PC-3 (cell line): ENCODE data around the gene HES1. TPM values are rescaled to one million over a fixed set of nuclear protein-coding genes. Genes with fewer than 3 reads are reported as not detected.

Source experiments
- ATAC-seq: fragments of 200-7000 bp; cut with Tn5 transposase; 2 replicates; pipeline ENCODE4 v1.9.1; 2020; ENCODE audit warnings: mild to moderate bottlenecking, moderate library complexity
- BruUV-seq: library from RNA; stranded (reverse); fragments of 400-500 nt; replicated peaks from 2 replicates; lab custom pipeline; 2021; lab: Mats Ljungman, UMichigan
- CTCF ChIA-PET: fragments of 300-600 bp; sonication (Branson Sonifier 250); formaldehyde crosslinking; loops from one replicate; lab custom pipeline; 2022; ENCODE audit warnings: antibody characterized with exemption; lab: Charles Lee
- POLR2A ChIA-PET: fragments of 300-600 bp; sonication (Branson Sonifier 250); formaldehyde crosslinking; loops from one replicate; lab custom pipeline; 2022; ENCODE audit warnings: antibody characterized with exemption; ENCODE audit not compliant: unreplicated experiment; lab: Charles Lee
- DNase-seq: peaks from one replicate; pipeline ENCODE4 v3.0.0-alpha.2; 2015
- H2AFZ ChIP-seq: fragments of 300-600 bp; sonication (generic); 2 replicates; pipeline ENCODE4 v1.6.0; 2016; ENCODE audit warnings: antibody characterized with exemption, low read length
- H3F3A ChIP-seq: fragments of 300-600 bp; sonication (generic); one replicate; pipeline ENCODE4 v1.6.0; 2017; ENCODE audit warnings: antibody characterized with exemption, low read length, control low read depth, mild to moderate bottlenecking; ENCODE audit not compliant: unreplicated experiment
- H3K27ac ChIP-seq: fragments of 300-600 bp; sonication (generic); 2 replicates; pipeline ENCODE4 v1.5.1; 2016; ENCODE audit warnings: mild to moderate bottlenecking, low read length
- H3K27me3 ChIP-seq: fragments of 300-600 bp; sonication (generic); 2 replicates; pipeline ENCODE4 v1.6.1; 2016; ENCODE audit warnings: low read length, mixed read lengths
- H3K36me3 ChIP-seq: fragments of 300-600 bp; sonication (generic); 2 replicates; pipeline ENCODE4 v1.6.1; 2016; ENCODE audit warnings: low read depth, mixed run types, low read length, mixed read lengths
- H3K4me1 ChIP-seq: fragments of 300-600 bp; sonication (generic); 2 replicates; pipeline ENCODE4 v1.5.1; 2016; ENCODE audit warnings: low read length; ENCODE audit not compliant: insufficient read depth
- H3K4me2 ChIP-seq: fragments of 300-600 bp; sonication (generic); 2 replicates; pipeline ENCODE4 v1.6.0; 2016; ENCODE audit warnings: low read length
- H3K4me3 ChIP-seq: fragments of 300-600 bp; sonication (generic); 2 replicates; pipeline ENCODE4 v1.5.1; 2016; ENCODE audit warnings: mild to moderate bottlenecking, low read length, mixed read lengths
- H3K79me2 ChIP-seq: fragments of 300-600 bp; sonication (generic); 2 replicates; pipeline ENCODE4 v1.6.1; 2017; ENCODE audit warnings: low read length, mixed read lengths
- H3K9ac ChIP-seq: fragments of 300-600 bp; sonication (generic); 2 replicates; pipeline ENCODE4 v1.6.0; 2016; ENCODE audit warnings: mild to moderate bottlenecking, low read length
- H3K9me2 ChIP-seq: fragments of 300-600 bp; sonication (generic); replicated peaks from 2 replicates; pipeline ENCODE4 v1.6.1; 2016; ENCODE audit warnings: mixed run types, low read length, mixed read lengths
- H3K9me3 ChIP-seq: fragments of 300-600 bp; sonication (generic); 2 replicates; pipeline ENCODE4 v1.6.1; 2016; ENCODE audit warnings: low read length, mixed read lengths
- H4K20me1 ChIP-seq: fragments of 300-600 bp; sonication (generic); 2 replicates; pipeline ENCODE4 v1.6.1; 2016; ENCODE audit warnings: low read length, mixed read lengths
- EZH2 ChIP-seq: fragments of 300-600 bp; sonication (generic); IDR thresholded peaks from one replicate; pipeline ENCODE4 v1.6.1; 2017; ENCODE audit warnings: antibody characterized with exemption, mild to moderate bottlenecking, low read length; ENCODE audit not compliant: unreplicated experiment
- EZH2phosphoT487 ChIP-seq: fragments of 300-600 bp; sonication (generic); IDR thresholded peaks from 2 replicates; pipeline ENCODE4 v1.6.1; 2018; ENCODE audit warnings: mild to moderate bottlenecking, antibody characterized with exemption, low read length, borderline replicate concordance
- intact Hi-C: fragments of 100-400 bp; cut with micrococcal nuclease; formaldehyde crosslinking; loops from 2 replicates; pipeline ENCODE4 v1.9.0; 2023
- total RNA-seq: library from RNA; depleted of rRNA; stranded (reverse); fragments of >200 nt; gene quantifications from 2 replicates; pipeline ENCODE4 v1.2.3, GENCODE V29; 2014
- TF ChIP-seq, protein P1 (sequence below): fragments of 300-600 bp; sonication (generic); conservative IDR thresholded peaks from 2 replicates; pipeline ENCODE4 v1.5.1; 2017; ENCODE audit warnings: antibody characterized with exemption, low read depth, mild to moderate bottlenecking, low read length

Gene HES1
- total RNA-seq, 1 experiment from 2014 or later = 906 TPM

DNA sequence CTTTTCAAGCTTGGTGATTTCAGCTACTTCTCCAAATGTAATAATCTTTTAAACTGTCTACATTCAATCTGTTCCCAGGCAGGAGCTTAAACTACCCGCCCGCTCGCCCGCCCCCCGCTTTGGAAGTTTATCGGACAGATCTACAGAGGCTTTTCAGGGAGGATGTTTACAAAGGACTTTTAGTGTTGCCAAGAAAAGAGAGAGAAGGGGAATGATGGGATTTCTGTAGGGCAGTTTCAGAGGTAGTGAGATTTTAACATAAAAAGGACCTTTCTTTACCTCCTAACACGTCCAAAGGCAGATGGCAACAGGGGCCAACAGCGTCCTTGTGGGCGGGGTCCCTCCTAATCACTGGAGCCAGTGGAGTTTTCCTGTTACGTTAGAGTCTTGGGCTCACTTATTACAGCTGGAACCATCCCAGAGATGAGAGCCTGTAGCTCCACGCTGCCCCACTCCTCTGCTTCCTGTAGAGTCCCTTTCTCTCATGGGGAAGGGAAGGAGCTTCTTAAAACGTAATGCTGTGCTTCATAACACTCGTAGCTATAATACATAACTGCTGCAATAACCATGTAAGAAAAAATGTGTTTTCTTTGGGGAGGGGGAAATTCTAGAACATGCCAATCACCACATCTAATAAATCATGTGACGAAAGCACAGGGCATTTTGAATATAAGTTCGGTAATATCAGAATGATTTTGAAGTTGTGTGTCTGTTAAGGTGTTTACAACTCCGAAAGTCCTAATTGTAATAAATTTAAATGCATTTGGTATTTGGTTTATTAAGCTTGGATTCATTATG, 30.9 kb downstream of the HES1 start:
- ChIA-PET POLR2A (interaction anchor here (0.5 kb wide), 1 partner anchor 36 kb away, joined by 6 read pairs; no protein-coding TSS in a partner anchor), CTCF (interaction anchor here (2.1 kb wide), 1 partner anchor 149 kb away, joined by 8 read pairs; no protein-coding TSS in a partner anchor)
- Histone ChIP-seq H3K27ac (no peak overlapping the region), H3K9ac (no peak overlapping the region), H4K20me1 (no peaks in the 10 kb centered on the region), H3K27me3 (no peaks in the 10 kb centered on the region), H2AFZ (peak overlapping the region; percentile 53; the same call in 1 of the 2 replicates), H3K36me3 (no peaks in the 10 kb centered on the region), H3K4me3 (no peak overlapping the region; the same call in 1 of the 2 replicates), H3K79me2 (no peaks in the 10 kb centered on the region), H3K4me1 (0 out of 2 replicates have a peak, but pooled peaks cover 6% of the 10 kb centered on the region), H3K9me2 (no peaks in the 10 kb centered on the region), H3K4me2 (peak overlapping the region; percentile 50), H3K9me3 (no peaks in the 10 kb centered on the region), H3F3A (no peaks in the 10 kb centered on the region)
- intact Hi-C loops = no loop called here
- ATAC-seq (peak; percentile 39; the same call in 1 of the 2 replicates), DNase-seq (no peak)
- BruUV-seq = no TSS peak
- TF ChIP-seq EZH2phosphoT487 (no peak), EZH2 (no peak)
- TF ChIP-seq, protein P1, sequence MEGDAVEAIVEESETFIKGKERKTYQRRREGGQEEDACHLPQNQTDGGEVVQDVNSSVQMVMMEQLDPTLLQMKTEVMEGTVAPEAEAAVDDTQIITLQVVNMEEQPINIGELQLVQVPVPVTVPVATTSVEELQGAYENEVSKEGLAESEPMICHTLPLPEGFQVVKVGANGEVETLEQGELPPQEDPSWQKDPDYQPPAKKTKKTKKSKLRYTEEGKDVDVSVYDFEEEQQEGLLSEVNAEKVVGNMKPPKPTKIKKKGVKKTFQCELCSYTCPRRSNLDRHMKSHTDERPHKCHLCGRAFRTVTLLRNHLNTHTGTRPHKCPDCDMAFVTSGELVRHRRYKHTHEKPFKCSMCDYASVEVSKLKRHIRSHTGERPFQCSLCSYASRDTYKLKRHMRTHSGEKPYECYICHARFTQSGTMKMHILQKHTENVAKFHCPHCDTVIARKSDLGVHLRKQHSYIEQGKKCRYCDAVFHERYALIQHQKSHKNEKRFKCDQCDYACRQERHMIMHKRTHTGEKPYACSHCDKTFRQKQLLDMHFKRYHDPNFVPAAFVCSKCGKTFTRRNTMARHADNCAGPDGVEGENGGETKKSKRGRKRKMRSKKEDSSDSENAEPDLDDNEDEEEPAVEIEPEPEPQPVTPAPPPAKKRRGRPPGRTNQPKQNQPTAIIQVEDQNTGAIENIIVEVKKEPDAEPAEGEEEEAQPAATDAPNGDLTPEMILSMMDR = no peak

DNA sequence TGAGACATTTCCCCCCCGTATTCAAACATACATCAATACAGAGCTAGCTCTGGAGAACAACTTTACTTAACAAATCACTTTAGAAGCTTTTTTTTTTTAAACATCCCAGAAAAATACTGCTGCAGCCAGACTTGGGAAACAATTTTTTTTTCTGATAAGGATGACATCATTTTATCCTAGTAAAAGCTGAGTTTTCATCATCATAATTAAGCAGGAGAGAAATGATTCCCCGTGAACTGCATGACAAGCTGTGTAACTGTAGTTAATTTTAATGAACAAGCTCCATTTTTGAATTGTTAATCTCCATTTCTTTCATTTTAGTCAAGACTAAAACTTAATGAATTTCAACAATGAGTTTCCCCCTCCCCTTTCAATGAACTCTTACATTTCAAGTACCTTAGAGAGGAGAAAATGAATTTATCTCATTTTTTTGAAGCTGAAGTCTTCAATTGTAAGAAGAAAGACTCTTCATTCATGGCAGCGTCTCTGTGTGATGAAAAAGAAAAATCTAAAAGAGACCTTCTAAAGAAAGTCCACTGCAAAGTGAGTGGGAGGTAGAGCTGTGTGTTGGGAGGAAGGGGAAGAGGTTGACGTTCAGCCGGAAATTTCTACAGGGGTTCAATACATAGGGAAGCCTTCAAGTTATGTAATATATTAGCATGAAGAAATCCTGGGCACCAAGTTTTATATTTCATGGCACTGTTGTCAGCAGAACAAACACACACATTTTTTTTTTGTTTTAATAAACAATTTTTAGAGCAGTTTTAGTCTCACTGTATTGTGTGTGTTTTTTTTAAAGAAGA, 31.7 kb downstream of the HES1 start:
- DNase-seq (no peak), ATAC-seq (no peak)
- Histone ChIP-seq H3K4me2 (no peak overlapping the region), H3K4me3 (no peak overlapping the region), H4K20me1 (no peaks in the 10 kb centered on the region), H3K9ac (no peak overlapping the region), H3K27me3 (no peaks in the 10 kb centered on the region), H3K36me3 (no peaks in the 10 kb centered on the region), H3K27ac (no peak overlapping the region), H3K4me1 (0 out of 2 replicates have a peak, but pooled peaks cover 6% of the 10 kb centered on the region), H3F3A (no peaks in the 10 kb centered on the region), H3K9me2 (no peaks in the 10 kb centered on the region), H2AFZ (no peak overlapping the region), H3K9me3 (no peaks in the 10 kb centered on the region), H3K79me2 (no peaks in the 10 kb centered on the region)
- TF ChIP-seq EZH2 (no peak), EZH2phosphoT487 (no peak)
- TF ChIP-seq, protein P1 = no peak
- POLR2A ChIA-PET = interaction anchor here (0.5 kb wide), 1 partner anchor 37 kb away, joined by 6 read pairs; no protein-coding TSS in a partner anchor
- no TSS peak for BruUV-seq
- CTCF ChIA-PET = interaction anchor here (2.1 kb wide), 1 partner anchor 148 kb away, joined by 8 read pairs; no protein-coding TSS in a partner anchor
- intact Hi-C loops = loop anchor here (1.0 kb wide), 1 partner anchor 146 kb away; no protein-coding TSS in a partner anchor
